Measurements from ENCODE around the gene ZNF710.

The ZNF710 gene

GRCh38 chr15:89984001-89984400, 17.1 kb upstream of the ZNF710 start:
- TF ChIP-seq TCF12 (IDR thresholded peaks at IDR 0.05; ENCODE audit: low read depth) (no peak), FOXM1 (IDR thresholded peaks at IDR 0.05; ENCODE audit: borderline replicate concordance, low read depth) (no peak), EGR1 (IDR thresholded peaks at IDR 0.05) (no peak), RAD21 (IDR thresholded peaks at IDR 0.05; ENCODE audit: low read depth) (no peak), YY1 (IDR thresholded peaks at IDR 0.05; ENCODE audit: low read depth) (no peak)

DNA sequence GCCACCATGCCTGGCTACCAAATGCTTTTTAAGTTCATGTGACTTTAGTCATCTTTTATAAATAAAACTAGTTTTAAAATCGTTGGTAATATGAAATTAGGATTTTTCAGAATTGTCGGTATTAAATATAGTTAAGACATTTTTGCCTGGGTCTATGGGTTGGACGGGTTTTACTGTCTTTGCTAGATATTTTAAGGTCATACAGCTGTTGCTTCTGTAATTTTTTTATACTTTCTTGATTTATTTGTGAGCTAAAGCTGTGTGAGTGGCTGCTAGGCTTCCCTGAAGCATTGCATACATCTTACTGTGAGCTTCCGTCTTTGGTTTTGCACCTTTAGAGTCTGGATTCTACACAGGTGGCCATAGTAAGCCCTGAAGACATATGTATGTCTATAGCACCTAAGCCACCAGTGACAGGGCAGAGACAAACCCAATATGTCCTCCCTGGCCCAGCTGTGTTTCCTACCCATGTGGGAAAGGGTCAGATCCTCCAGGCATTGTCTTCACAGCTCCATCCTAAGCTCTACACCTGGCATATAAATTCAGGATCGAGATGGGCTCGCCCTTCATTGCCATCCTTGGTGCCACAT, 16.6 kb upstream of the ZNF710 start:
- TF ChIP-seq EGR1 (IDR thresholded peaks at IDR 0.05) (no peak), RAD21 (IDR thresholded peaks at IDR 0.05; ENCODE audit: low read depth) (no peak), TEAD4 (IDR thresholded peaks at IDR 0.05) (no peak)

DNA sequence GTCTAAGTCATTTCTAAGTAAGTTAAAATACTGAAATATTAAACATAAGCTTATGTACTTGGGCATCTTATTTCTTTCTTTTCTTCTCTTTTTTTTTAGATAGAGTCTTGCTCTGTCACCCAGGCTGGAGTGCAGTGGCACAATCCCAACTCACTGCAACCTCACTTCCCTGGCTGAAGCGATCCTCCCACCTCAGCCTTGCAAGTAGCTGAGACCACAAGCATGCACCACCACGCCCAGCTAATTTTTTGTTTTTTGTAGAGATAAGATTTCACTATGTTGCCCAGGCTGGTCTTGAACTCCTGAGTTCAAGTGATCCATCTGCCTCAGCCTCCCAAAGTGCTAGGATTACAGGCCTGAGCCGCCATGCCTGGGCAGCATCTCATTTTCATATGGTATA, 16.0 kb upstream of the ZNF710 start:
- TF ChIP-seq EGR1 (IDR thresholded peaks at IDR 0.05) (no peak), CREB1 (IDR thresholded peaks at IDR 0.05; ENCODE audit: low read depth) (no peak), NFIC (IDR thresholded peaks at IDR 0.05) (no peak), YY1 (IDR thresholded peaks at IDR 0.05; ENCODE audit: low read depth) (no peak)

DNA sequence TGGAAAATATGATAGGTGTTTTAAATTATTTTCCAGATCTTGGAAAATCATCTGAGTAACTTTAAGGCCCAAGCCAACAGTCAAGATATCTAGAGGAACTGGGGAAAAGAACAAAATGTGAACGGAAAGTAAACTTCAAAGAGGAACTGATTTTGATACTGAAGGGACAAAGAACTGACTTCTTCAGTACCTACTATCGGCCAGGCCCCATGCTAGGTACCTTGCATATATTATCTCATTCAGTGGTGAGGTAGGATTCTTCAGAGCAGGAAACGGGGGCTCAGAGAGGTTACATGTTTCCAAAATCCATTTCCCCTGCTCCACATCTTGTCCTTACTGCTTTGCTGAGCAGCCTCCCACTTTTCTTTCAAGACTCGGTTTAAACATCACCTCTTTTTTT, 9.8 kb upstream of the ZNF710 start:
- TF ChIP-seq, protein P1, sequence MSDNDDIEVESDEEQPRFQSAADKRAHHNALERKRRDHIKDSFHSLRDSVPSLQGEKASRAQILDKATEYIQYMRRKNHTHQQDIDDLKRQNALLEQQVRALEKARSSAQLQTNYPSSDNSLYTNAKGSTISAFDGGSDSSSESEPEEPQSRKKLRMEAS (IDR thresholded peaks at IDR 0.05): no peak
- TF ChIP-seq TEAD4 (IDR thresholded peaks at IDR 0.05) (no peak), TCF12 (IDR thresholded peaks at IDR 0.05; ENCODE audit: low read depth) (no peak), NFIC (IDR thresholded peaks at IDR 0.05) (no peak), EP300 (IDR thresholded peaks at IDR 0.05; ENCODE audit: borderline replicate concordance) (no peak), TAF1 (IDR thresholded peaks at IDR 0.05; ENCODE audit: low read depth) (no peak), FOXM1 (IDR thresholded peaks at IDR 0.05; ENCODE audit: borderline replicate concordance, low read depth) (no peak), RAD21 (IDR thresholded peaks at IDR 0.05; ENCODE audit: low read depth) (no peak), ZBTB7A (IDR thresholded peaks at IDR 0.05; ENCODE audit: low read depth) (no peak), YY1 (IDR thresholded peaks at IDR 0.05; ENCODE audit: low read depth) (no peak), CEBPB (IDR thresholded peaks at IDR 0.05) (no peak)
- TF ChIP-seq, protein P2, sequence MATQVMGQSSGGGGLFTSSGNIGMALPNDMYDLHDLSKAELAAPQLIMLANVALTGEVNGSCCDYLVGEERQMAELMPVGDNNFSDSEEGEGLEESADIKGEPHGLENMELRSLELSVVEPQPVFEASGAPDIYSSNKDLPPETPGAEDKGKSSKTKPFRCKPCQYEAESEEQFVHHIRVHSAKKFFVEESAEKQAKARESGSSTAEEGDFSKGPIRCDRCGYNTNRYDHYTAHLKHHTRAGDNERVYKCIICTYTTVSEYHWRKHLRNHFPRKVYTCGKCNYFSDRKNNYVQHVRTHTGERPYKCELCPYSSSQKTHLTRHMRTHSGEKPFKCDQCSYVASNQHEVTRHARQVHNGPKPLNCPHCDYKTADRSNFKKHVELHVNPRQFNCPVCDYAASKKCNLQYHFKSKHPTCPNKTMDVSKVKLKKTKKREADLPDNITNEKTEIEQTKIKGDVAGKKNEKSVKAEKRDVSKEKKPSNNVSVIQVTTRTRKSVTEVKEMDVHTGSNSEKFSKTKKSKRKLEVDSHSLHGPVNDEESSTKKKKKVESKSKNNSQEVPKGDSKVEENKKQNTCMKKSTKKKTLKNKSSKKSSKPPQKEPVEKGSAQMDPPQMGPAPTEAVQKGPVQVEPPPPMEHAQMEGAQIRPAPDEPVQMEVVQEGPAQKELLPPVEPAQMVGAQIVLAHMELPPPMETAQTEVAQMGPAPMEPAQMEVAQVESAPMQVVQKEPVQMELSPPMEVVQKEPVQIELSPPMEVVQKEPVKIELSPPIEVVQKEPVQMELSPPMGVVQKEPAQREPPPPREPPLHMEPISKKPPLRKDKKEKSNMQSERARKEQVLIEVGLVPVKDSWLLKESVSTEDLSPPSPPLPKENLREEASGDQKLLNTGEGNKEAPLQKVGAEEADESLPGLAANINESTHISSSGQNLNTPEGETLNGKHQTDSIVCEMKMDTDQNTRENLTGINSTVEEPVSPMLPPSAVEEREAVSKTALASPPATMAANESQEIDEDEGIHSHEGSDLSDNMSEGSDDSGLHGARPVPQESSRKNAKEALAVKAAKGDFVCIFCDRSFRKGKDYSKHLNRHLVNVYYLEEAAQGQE (IDR thresholded peaks at IDR 0.05; ENCODE audit: low read depth): no peak
- TF ChIP-seq, protein P3, sequence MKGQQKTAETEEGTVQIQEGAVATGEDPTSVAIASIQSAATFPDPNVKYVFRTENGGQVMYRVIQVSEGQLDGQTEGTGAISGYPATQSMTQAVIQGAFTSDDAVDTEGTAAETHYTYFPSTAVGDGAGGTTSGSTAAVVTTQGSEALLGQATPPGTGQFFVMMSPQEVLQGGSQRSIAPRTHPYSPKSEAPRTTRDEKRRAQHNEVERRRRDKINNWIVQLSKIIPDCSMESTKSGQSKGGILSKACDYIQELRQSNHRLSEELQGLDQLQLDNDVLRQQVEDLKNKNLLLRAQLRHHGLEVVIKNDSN (IDR thresholded peaks at IDR 0.05): no peak

GRCh38 chr15:89993349-89993748, 7.8 kb upstream of the ZNF710 start:
- TF ChIP-seq, protein P3 (IDR thresholded peaks at IDR 0.05): no peak
- no peak for TF ChIP-seq RAD21 (IDR thresholded peaks at IDR 0.05; ENCODE audit: low read depth)
- TF ChIP-seq, protein P1 (IDR thresholded peaks at IDR 0.05): no peak
- no peak for TF ChIP-seq TAF1 (IDR thresholded peaks at IDR 0.05; ENCODE audit: low read depth)
- TF ChIP-seq CEBPB (IDR thresholded peaks at IDR 0.05): no peak
- no peak for TF ChIP-seq ZBTB7A (IDR thresholded peaks at IDR 0.05; ENCODE audit: low read depth)
- no peak for TF ChIP-seq YY1 (IDR thresholded peaks at IDR 0.05; ENCODE audit: low read depth)
- TF ChIP-seq CREB1 (IDR thresholded peaks at IDR 0.05; ENCODE audit: low read depth): no peak
- no peak for TF ChIP-seq TCF12 (IDR thresholded peaks at IDR 0.05; ENCODE audit: low read depth)
- TF ChIP-seq FOXM1 (IDR thresholded peaks at IDR 0.05; ENCODE audit: borderline replicate concordance, low read depth): no peak
- TF ChIP-seq NFIC (IDR thresholded peaks at IDR 0.05): no peak
- TF ChIP-seq EGR1 (IDR thresholded peaks at IDR 0.05): no peak
- TF ChIP-seq EP300 (IDR thresholded peaks at IDR 0.05; ENCODE audit: borderline replicate concordance): no peak
- TF ChIP-seq, protein P2 (IDR thresholded peaks at IDR 0.05; ENCODE audit: low read depth): no peak
- TF ChIP-seq TEAD4 (IDR thresholded peaks at IDR 0.05): no peak

DNA sequence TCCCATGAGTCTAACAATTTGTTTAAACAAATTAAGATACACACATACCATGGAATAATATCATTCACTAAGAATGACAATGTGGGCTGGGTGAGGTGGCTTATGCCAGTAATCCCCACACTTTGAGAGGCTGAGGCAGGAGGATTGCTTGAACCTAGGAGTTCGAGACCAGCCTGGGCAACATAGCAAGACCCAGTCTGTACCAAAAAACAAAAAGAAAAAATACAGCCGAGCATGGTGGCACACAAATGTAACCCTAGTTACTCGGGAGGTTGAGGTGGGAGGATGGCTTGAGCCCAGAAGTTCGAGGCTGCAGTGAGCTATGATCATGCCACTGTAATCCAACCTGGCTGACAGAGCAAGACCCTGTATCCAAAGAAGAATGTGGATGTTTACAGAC, 4.0 kb upstream of the ZNF710 start:
- no peak for TF ChIP-seq NFIC (IDR thresholded peaks at IDR 0.05)
- no peak for TF ChIP-seq TCF12 (IDR thresholded peaks at IDR 0.05; ENCODE audit: low read depth)
- no peak for TF ChIP-seq TEAD4 (IDR thresholded peaks at IDR 0.05)
- no peak for TF ChIP-seq YY1 (IDR thresholded peaks at IDR 0.05; ENCODE audit: low read depth)
- no peak for TF ChIP-seq EGR1 (IDR thresholded peaks at IDR 0.05)
- TF ChIP-seq FOXM1 (IDR thresholded peaks at IDR 0.05; ENCODE audit: borderline replicate concordance, low read depth): no peak
- no peak for TF ChIP-seq TAF1 (IDR thresholded peaks at IDR 0.05; ENCODE audit: low read depth)
- TF ChIP-seq, protein P2 (IDR thresholded peaks at IDR 0.05; ENCODE audit: low read depth): no peak
- TF ChIP-seq RAD21 (IDR thresholded peaks at IDR 0.05; ENCODE audit: low read depth): no peak
- TF ChIP-seq, protein P1 (IDR thresholded peaks at IDR 0.05): no peak
- TF ChIP-seq EP300 (IDR thresholded peaks at IDR 0.05; ENCODE audit: borderline replicate concordance): no peak
- TF ChIP-seq ZBTB7A (IDR thresholded peaks at IDR 0.05; ENCODE audit: low read depth): no peak
- TF ChIP-seq CEBPB (IDR thresholded peaks at IDR 0.05): no peak
